ENCODE measurements around the gene SIGLEC14.

The SIGLEC14 gene

DNA sequence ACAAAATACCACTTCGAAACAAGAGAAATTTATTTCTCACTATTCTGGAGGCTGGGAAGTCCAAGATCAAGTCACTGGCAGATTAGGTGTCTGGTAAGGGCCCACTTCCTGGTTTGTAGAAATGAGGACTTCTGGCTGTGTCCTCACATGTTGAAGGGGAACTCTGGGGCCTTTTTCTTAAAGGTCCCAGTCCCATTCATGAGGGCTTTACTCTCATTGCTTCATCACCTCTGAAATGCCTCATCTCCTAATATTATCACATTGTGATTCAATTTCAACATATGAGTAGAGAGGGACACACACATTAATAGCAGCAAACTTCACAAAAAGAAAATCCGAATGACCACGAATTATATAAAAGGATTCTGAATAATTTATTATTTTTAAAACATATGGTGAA, 21.6 kb upstream of the SIGLEC14 start:
- H3K4me1 ChIP-seq (ENCODE audit: control insufficient read depth, insufficient read depth, low read length) = no peaks in the 10 kb centered on the region
- no peak overlapping the region for H3K4me3 ChIP-seq (ENCODE audit: low read depth, low read length)
- TF ChIP-seq ZXDB (tag by site-specific recombination; IDR thresholded peaks at IDR 0.05) (no peak), ZNF658 (tag by site-specific recombination; IDR thresholded peaks at IDR 0.05) (no peak), ZNF548 (tag by site-specific recombination; IDR thresholded peaks at IDR 0.05) (no peak), ZNF174 (tag by site-specific recombination; IDR thresholded peaks at IDR 0.05) (no peak), ZEB2 (tag by site-specific recombination; IDR thresholded peaks at IDR 0.05) (no peak), WT1 (tag by site-specific recombination; IDR thresholded peaks at IDR 0.05) (no peak), ZNF350 (tag by site-specific recombination; IDR thresholded peaks at IDR 0.05) (no peak), ZSCAN23 (tag by site-specific recombination; IDR thresholded peaks at IDR 0.05) (no peak), ZNF843 (tag by site-specific recombination; IDR thresholded peaks at IDR 0.05) (no peak), ZNF114 (tag by site-specific recombination; IDR thresholded peaks at IDR 0.05) (no peak), KLF17 (tag by site-specific recombination; IDR thresholded peaks at IDR 0.05) (no peak), ZNF211 (tag by site-specific recombination; IDR thresholded peaks at IDR 0.05; ENCODE audit: low read depth) (no peak), ZBTB1 (tag by site-specific recombination; IDR thresholded peaks at IDR 0.05) (no peak)
- TF ChIP-seq, protein P1, sequence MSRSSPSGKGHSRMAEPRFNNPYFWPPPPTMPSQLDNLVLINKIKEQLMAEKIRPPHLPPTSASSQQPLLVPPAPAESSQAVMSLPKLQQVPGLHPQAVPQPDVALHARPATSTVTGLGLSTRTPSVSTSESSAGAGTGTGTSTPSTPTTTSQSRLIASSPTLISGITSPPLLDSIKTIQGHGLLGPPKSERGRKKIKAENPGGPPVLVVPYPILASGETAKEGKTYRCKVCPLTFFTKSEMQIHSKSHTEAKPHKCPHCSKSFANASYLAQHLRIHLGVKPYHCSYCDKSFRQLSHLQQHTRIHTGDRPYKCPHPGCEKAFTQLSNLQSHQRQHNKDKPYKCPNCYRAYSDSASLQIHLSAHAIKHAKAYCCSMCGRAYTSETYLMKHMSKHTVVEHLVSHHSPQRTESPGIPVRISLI (tag by site-specific recombination; IDR thresholded peaks at IDR 0.05) = no peak
- TF ChIP-seq, protein P2, sequence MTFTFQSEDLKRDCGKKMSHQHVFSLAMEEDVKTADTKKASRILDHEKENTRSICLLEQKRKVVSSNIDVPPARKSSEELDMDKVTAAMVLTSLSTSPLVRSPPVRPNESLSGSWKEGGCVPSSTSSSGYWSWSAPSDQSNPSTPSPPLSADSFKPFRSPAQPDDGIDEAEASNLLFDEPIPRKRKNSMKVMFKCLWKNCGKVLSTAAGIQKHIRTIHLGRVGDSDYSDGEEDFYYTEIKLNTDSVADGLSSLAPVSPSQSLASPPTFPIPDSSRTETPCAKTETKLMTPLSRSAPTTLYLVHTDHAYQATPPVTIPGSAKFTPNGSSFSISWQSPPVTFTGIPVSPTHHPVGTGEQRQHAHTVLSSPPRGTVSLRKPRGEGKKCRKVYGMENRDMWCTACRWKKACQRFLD (tag by site-specific recombination; IDR thresholded peaks at IDR 0.05) = no peak
- POLR2A ChIA-PET = interaction anchor here (1.7 kb wide), 1 partner anchor 21 kb away, joined by 9 read pairs; no protein-coding TSS in a partner anchor
- H3K36me3 ChIP-seq (ENCODE audit: control insufficient read depth in 2 of 2, insufficient read depth in 1 of 2, low read length in 2 of 2) = no peaks in the 10 kb centered on the region
- CTCF ChIA-PET = interaction anchor here (1.2 to 2.5 kb wide), 2 partner anchors 8 to 10 kb away, joined by 3 to 14 read pairs; no protein-coding TSS in a partner anchor
- H3K27ac ChIP-seq (ENCODE audit: extremely low read depth, low read depth, low read length) = no peak overlapping the region
- no peaks in the 10 kb centered on the region for H3K9me3 ChIP-seq (ENCODE audit: control insufficient read depth, insufficient read depth, low read depth, low read length)

DNA sequence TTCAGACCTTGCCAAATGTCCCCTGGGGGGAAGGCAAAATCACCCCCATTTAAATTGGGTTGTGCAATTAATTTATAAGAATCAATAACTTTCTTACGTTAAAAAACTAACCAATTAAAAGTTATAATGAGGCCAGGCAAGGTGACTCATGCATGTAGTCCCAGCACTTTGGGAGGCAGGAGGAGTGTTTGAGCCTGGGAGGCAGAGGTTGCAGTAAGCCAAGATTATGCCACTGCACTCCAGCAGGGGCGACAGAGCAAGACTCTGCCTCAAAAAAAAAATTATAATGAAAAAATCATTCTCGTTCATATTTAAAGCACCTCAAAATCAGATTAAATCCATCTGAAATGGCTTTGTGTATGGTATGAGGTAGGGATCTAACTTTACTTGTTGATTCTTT, 18.4 kb upstream of the SIGLEC14 start:
- no peak overlapping the region for H3K27ac ChIP-seq (ENCODE audit: extremely low read depth, low read depth, low read length)
- POLR2A ChIA-PET = no interaction called here
- no peaks in the 10 kb centered on the region for H3K9me3 ChIP-seq (ENCODE audit: control insufficient read depth, insufficient read depth, low read depth, low read length)
- no peaks in the 10 kb centered on the region for H3K4me1 ChIP-seq (ENCODE audit: control insufficient read depth, insufficient read depth, low read length)
- H3K4me3 ChIP-seq (ENCODE audit: low read depth, low read length) = no peak overlapping the region
- CTCF ChIA-PET = interaction anchor here (0.9 kb wide), 1 partner anchor 11 kb away, joined by 3 read pairs; no protein-coding TSS in a partner anchor
- no peaks in the 10 kb centered on the region for H3K36me3 ChIP-seq (ENCODE audit: control insufficient read depth in 2 of 2, insufficient read depth in 1 of 2, low read length in 2 of 2)
- TF ChIP-seq ZSCAN23 (tag by site-specific recombination; IDR thresholded peaks at IDR 0.05) = no peak
- TF ChIP-seq ZNF324 (tag by site-specific recombination; IDR thresholded peaks at IDR 0.05) = no peak
- TF ChIP-seq ZNF214 (tag by site-specific recombination; IDR thresholded peaks at IDR 0.05; ENCODE audit: borderline replicate concordance) = no peak
- no peak for TF ChIP-seq AEBP2 (tag by site-specific recombination; IDR thresholded peaks at IDR 0.05; ENCODE audit: borderline replicate concordance)
- no peak for TF ChIP-seq KLF1 (tag by site-specific recombination; IDR thresholded peaks at IDR 0.05)
- no peak for TF ChIP-seq ZNF121 (tag by site-specific recombination; IDR thresholded peaks at IDR 0.05)
- no peak for TF ChIP-seq KLF17 (tag by site-specific recombination; IDR thresholded peaks at IDR 0.05)
- no peak for TF ChIP-seq ZNF426 (tag by site-specific recombination; IDR thresholded peaks at IDR 0.05)
- TF ChIP-seq, protein P3, sequence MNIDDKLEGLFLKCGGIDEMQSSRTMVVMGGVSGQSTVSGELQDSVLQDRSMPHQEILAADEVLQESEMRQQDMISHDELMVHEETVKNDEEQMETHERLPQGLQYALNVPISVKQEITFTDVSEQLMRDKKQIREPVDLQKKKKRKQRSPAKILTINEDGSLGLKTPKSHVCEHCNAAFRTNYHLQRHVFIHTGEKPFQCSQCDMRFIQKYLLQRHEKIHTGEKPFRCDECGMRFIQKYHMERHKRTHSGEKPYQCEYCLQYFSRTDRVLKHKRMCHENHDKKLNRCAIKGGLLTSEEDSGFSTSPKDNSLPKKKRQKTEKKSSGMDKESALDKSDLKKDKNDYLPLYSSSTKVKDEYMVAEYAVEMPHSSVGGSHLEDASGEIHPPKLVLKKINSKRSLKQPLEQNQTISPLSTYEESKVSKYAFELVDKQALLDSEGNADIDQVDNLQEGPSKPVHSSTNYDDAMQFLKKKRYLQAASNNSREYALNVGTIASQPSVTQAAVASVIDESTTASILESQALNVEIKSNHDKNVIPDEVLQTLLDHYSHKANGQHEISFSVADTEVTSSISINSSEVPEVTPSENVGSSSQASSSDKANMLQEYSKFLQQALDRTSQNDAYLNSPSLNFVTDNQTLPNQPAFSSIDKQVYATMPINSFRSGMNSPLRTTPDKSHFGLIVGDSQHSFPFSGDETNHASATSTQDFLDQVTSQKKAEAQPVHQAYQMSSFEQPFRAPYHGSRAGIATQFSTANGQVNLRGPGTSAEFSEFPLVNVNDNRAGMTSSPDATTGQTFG (tag by site-specific recombination; IDR thresholded peaks at IDR 0.05; ENCODE audit: borderline replicate concordance) = no peak
- TF ChIP-seq MEIS1 (CRISPR knock-in tag; IDR thresholded peaks at IDR 0.05; ENCODE audit: borderline replicate concordance) = no peak
- no peak for TF ChIP-seq PRDM10 (tag by site-specific recombination; IDR thresholded peaks at IDR 0.05)

Measured in HEK293 (cell line).